T-helper 1 cell treated with Interleukin-12 subunit alpha and Interleukin-12 subunit beta and Interleukin-4 antibody, amounts not matched to agents 30 ng/mL and 1 ng/mL, for 36 hours (primary cell): ENCODE measurements around the gene RHBDF1. TPM values are rescaled to one million over a fixed set of nuclear protein-coding genes. Genes with fewer than 3 reads are reported as not detected.

Source experiments
- intact Hi-C: fragments of 100-400 bp; cut with micrococcal nuclease; formaldehyde crosslinking; loops from one replicate; pipeline ENCODE4 v1.15.1; 2024
- total RNA-seq: library from RNA; stranded (reverse); gene quantifications from 2 replicates; pipeline ENCODE4 v1.2.3, GENCODE V29; 2022

The RHBDF1 gene, protein sequence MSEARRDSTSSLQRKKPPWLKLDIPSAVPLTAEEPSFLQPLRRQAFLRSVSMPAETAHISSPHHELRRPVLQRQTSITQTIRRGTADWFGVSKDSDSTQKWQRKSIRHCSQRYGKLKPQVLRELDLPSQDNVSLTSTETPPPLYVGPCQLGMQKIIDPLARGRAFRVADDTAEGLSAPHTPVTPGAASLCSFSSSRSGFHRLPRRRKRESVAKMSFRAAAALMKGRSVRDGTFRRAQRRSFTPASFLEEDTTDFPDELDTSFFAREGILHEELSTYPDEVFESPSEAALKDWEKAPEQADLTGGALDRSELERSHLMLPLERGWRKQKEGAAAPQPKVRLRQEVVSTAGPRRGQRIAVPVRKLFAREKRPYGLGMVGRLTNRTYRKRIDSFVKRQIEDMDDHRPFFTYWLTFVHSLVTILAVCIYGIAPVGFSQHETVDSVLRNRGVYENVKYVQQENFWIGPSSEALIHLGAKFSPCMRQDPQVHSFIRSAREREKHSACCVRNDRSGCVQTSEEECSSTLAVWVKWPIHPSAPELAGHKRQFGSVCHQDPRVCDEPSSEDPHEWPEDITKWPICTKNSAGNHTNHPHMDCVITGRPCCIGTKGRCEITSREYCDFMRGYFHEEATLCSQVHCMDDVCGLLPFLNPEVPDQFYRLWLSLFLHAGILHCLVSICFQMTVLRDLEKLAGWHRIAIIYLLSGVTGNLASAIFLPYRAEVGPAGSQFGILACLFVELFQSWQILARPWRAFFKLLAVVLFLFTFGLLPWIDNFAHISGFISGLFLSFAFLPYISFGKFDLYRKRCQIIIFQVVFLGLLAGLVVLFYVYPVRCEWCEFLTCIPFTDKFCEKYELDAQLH
- total RNA-seq = 0.59 TPM in 1 of 2 replicates, not detected in the other

GRCh38 chr16:72561-73548, at the start of gene RHBDF1:
TSS of gene RHBDF1 (minus strand) at chr16:72631. CDS start at chr16:65015, 7,616 bp downstream.
- intact Hi-C loops = no loop called here

DNA sequence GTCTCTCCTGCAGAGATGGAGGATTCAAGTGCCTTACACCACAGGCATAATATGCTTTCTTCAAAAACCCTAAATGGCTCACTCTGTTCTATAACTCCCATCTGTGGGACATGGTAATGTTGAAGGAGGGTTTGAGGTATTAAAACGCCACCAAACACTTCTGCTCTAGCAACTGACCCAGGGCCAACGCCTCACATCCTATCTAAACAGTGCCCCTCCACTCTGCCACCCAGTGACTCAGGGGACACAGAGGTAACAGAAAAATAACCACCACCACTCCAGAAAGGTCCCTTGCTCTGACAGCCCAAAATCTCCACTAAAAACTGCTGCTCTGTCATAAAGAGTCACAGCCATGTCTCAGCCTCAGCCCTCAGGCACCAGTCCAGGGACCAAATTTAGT, 48.3 kb upstream of the RHBDF1 start:
- intact Hi-C loops = no loop called here

- intact Hi-C loops = no loop called here
Measured at GRCh38 chr16:119835-120491, 47.5 kb upstream of the RHBDF1 start.

DNA sequence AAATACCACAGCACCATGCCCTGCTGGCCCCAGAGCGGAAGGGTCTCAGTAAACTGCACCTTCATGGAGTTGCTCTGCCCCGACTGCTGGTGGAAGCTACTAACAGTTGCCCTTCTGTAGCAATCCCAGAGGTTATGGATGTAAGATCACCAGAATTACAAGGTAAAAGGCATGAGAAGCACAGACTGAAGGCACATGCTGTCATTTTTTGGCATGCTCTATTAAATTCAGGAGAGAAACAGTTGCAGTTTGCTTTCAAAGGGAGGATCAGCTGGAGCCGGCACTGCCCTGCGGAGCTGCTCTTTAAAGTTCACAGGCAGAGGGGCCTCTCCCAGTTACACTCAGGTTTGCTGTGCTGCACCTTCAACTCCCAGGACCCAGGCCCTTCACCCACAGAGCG, 46.9 kb upstream of the RHBDF1 start:
- intact Hi-C loops = no loop called here

DNA sequence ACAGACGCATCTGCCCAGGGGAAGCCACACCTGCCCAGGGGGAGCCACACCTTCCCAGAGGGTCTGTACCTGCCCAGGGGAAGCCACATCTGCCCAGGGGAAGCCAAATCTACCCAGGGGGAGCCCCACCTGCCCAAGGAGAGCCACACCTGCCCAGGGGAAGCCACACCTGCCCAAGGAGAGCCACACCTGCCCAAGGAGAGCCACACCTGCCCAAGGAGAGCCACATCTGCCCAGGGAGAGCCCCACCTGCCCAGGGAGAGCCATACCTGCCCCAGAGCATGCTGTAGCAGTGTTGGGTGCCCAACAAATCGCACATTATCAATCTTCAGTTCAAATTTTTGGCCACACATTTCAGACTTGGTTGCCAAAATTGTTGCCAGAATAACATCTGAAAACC, 46.4 kb upstream of the RHBDF1 start:
- intact Hi-C loops = no loop called here

DNA sequence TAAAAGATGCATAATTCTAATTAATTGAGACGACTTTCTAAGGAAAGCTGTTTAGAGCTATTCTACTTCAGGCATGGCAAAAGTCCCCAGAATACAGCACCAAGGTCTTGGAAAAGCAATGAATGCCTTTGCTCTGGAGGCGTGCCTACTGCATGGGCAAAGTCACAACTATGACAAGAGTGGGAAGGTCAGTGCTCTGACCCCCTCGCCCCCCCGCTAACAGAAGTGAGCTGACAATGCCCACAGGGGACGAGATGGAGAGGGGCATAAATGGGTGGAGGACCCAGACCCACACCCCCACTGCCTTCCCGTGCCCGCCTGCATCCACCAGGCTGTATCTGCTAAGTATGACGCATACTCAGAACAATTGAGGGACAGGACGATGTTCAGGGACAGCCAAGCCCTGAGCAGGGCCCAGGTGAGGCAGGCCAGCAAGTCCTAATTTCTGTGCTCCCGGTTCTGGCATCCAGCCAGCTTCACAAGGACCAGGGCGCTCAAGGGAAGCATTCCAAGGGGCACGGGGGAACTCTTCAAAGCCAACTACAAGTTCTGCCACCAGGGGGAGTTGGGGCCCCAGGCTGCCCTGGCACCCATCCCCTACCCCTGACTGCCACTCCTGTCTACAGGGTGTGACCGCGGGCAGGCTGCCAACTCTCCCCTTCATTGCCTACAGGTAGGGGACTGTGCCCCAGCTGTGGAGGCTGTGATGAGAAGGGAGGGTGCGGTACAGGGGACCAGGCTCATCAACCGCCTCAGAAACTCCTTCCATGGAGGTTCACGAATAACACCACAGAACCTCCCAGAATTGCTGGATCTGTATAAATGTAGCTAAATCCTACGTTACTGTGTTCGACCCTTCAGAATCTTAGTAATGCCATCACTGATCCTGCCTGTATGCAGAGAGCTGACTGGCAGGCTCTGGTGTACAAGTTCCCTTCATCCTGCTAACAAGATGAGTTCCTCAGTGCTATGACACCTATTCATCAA, 45.2 kb upstream of the RHBDF1 start:
- intact Hi-C loops = loop anchor here (1.0 kb wide), 2 partner anchors 64 to 245 kb away; no protein-coding TSS in a partner anchor

GRCh38 chr16:116015-116414, 43.6 kb upstream of the RHBDF1 start:
- intact Hi-C loops = no loop called here

GRCh38 chr16:114327-114726, 41.9 kb upstream of the RHBDF1 start:
- intact Hi-C loops = no loop called here

DNA sequence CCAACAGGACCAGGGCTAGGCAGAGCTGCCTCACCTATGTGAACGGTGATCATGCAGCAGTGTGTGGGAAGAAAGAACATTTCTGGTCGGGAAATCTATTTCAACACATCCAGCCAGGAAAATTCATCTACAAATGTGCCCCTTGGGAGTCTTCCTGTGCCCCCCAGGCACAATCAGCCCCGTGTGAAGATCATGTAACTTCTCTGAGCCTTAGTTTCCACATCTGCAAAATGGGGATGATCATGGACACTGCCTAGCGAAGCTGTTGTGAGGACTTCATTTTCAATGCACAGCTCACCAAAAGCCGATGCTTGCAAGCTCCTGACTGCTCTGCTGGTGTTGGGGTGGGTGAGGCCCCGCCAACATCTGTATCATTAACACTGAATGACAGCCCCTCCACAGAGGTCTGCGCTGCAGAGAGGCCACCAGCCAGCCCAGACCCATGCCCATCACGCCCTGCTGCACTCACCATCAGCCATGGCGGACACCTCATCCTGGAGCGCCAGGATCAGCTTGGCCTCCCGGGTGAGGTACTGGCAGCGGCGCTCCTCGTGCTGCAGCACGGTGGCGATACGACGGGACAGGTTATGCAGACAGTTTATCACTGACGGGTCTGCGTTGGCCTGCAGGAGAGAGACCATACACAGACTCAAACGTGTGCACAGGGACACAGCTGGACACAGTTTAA, 39.9 kb upstream of the RHBDF1 start:
- intact Hi-C loops = no loop called here

DNA sequence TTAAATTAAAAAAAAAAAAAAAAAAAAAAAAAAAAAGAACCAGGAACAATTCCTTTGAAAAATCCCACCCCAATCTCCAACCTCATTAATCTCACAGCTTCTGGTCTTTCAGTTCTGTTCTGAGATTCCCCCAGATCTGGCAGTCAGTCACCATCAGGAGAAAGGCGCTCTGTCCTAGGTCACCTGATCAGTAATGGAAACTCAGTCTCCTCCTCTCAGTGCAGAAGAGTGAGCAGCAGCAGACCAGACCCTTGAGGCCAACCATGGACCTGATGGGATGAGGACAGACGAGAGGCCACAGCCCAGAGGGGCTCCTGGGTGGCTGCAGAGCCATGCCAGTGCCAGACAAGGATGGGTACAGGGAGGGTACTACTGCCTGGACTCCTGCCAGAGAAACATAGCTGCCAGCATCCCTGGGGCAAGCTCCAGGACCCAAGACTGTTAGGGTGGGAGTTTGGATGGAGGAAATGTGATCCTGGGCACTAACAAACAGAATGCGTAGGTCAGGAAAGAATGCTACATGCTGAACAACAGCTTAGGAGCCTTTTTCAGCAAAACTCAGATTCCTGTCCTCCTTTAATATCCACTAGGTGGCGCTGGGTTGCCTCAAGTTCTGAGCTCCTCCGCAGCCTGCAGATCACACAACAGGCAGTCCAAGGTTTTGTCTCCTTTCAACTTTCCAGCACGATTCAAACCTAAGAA, 34.3 kb upstream of the RHBDF1 start:
- intact Hi-C loops = loop anchor here (1.0 to 5.0 kb wide), 3 partner anchors 61 to 256 kb away; partner anchors contain the start of gene HBM

- intact Hi-C loops = loop anchor here (5.0 kb wide), 1 partner anchor 62 kb away; the partner anchor contains the start of gene HBM
Measured at GRCh38 chr16:105521-105920, 33.1 kb upstream of the RHBDF1 start.

GRCh38 chr16:104928-105327, 32.5 kb upstream of the RHBDF1 start:
- intact Hi-C loops = loop anchor here (5.0 kb wide), 1 partner anchor 62 kb away; the partner anchor contains the start of gene HBM

DNA sequence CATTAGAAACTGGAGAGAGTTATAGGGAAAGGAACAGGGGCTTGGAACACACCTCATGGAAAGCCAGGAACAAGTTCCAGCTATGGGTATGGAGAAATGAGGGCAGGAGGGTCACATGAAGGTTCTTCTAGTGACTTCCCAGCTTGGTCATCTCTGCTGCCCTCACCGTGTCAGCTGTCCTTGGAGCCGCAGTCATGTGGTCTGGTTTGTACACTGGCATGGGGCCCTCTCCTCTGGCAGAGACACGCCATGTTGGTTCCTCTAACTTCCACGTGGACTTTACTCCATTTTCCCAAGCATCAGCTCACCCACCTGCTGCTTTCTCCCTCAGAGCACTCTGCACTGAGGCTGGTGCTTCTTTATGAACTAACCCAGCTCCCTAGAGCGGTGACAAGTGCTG, 31.9 kb upstream of the RHBDF1 start:
- intact Hi-C loops = no loop called here

DNA sequence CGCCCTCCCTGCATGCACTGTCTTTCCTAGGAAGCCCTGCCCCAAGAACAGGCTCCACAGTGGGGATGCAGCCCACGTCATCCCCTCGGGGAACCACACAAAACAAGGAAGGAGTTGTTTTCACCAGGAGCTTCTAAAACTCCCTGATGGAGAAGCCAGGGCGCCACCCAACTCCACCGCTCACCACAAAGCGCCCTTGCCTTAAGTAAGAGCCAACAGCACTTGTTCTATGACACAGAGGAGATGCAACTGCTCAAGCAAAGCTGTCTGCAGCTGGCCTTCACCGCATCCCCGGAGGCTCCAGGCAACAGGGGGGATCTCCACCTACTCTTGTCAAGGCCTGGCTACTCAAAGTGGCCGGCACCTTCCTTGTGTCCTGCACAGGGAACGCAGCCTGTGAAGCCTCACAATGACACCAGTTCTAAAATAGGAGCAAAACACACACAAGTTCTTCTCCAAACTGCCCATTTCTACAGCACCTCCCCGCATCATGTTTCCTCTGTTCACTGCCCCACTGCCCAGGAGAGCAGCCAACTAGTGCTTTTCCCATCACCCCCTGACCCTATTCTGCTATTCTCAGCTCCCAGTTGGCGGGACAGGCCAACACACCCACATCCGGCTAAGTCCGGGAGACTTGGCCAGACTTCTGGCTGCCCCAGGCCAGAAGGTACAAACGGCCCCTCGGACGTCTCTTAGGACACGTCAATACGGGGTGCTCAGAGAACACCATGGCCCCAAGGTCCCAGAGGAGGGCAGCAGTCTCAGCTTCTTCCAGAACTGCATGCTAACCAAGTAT, 29.8 kb upstream of the RHBDF1 start:
- intact Hi-C loops = no loop called here

DNA sequence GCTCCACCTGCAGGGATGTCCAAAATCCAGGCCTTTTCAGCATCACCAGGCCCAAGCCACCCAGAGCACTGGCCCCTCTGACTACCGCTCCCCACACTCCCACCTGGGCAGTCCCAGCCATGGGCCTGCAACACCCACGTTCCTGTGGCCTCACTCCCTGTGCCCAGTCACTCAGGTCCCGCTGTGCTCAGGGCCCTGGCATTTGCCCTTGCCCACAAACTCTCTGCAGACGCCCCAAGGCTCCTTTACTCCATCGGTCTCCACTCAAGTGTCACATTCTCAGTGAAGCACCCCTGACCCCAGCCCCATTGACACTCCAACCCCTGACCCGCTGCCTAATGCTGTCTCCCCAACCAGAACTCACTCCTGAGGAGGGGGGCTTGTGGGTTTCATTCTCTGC, 29.2 kb upstream of the RHBDF1 start:
- intact Hi-C loops = no loop called here

DNA sequence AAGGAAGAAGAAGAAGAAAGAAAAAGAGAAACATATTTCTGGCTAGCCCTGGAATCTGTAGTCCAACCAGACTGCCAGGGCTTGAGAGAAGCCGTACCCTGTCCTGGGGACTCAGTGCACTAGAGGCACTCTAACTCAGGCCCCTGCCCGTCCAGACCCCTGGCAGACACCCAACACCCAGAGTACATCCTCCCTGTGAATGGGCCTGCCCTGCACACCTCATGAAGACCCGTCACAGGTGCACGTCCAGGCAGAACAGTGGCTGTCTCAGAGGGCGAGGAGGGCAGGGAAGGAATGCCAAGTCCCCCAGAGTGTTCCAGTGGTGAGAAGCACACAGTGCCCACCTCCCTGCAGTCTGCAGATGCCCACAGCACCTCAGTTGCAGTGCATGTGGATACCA, 28.6 kb upstream of the RHBDF1 start:
- intact Hi-C loops = no loop called here

- intact Hi-C loops = loop anchor here (1.0 kb wide), 3 partner anchors 20 to 45 kb away; partner anchors contain the start of genes MPG, POLR3K and SNRNP25
Measured at GRCh38 chr16:97822-98221, 25.4 kb upstream of the RHBDF1 start.
